SK-N-SH (cell line): Measurements from ENCODE around the gene HDAC4. TPM values are rescaled to one million over a fixed set of nuclear protein-coding genes. Genes with fewer than 3 reads are reported as not detected.

ENCODE experiments used
- CTCF ChIA-PET: fragments of 300-600, 350-600 bp; formaldehyde crosslinking; extraction: SDS; loops from one replicate; lab custom pipeline; 2021; lab: Yijun Ruan, JAX
- POLR2A ChIA-PET: fragments of 350-600 bp; sonication (Branson Sonifier 250); formaldehyde crosslinking; extraction: SDS; loops from one replicate; lab custom pipeline; 2020; ENCODE audit warnings: antibody characterized with exemption, inconsistent platforms; lab: Yijun Ruan, JAX
- DNase-seq: peaks from one replicate; pipeline ENCODE4 v3.0.0; 2012
- H2AFZ ChIP-seq: fragments of 200-600 bp; sonication (generic); 2 replicates; pipeline ENCODE4 v1.8.1; 2016; ENCODE audit warnings: antibody characterized with exemption, mild to moderate bottlenecking, low read depth
- H3F3A ChIP-seq: fragments of 200-600 bp; sonication (generic); replicated peaks from 2 replicates; pipeline ENCODE3; 2016; ENCODE audit warnings: antibody characterized with exemption, mild to moderate bottlenecking; ENCODE audit not compliant: insufficient read depth
- H3K27ac ChIP-seq, 2 experiments: fragments of 200-500 bp in 1 of 2; fragments of 200-600 bp in 1 of 2; sonication (Bioruptor generic) in 1 of 2; sonication (generic), shearing (Covaris generic) in 1 of 2; 2 replicates each; pipeline versions ENCODE4 v1.5.1 to v1.6.1; 2014 to 2016; ENCODE audit warnings: low read depth in 2 of 2, inconsistent platforms in 1 of 2, low read length in 1 of 2, mild to moderate bottlenecking in 1 of 2, mixed read lengths in 1 of 2
- H3K27me3 ChIP-seq: fragments of 200-600 bp; sonication (generic), shearing (Covaris generic); 2 replicates; pipeline ENCODE4 v1.6.1; 2016; ENCODE audit warnings: mixed run types; ENCODE audit not compliant: insufficient read depth
- H3K36me3 ChIP-seq, 2 experiments: fragments of 200-500 bp in 1 of 2; fragments of 200-600 bp in 1 of 2; sonication (Bioruptor generic) in 1 of 2; sonication (generic) in 1 of 2; replicated peaks in 1 of 2; 2 replicates each; pipeline versions ENCODE3 to v1.5.1; 2014 to 2016; ENCODE audit warnings: low read length in 1 of 2, mild to moderate bottlenecking in 1 of 2; ENCODE audit not compliant: insufficient read depth in 2 of 2, control insufficient read depth in 1 of 2
- H3K4me1 ChIP-seq, 2 experiments: fragments of 200-500 bp in 1 of 2; fragments of 200-600 bp in 1 of 2; sonication (Bioruptor generic) in 1 of 2; sonication (generic), shearing (Covaris generic) in 1 of 2; 2 replicates each; pipeline versions ENCODE4 v1.5.1 to v1.6.1; 2014 to 2016; ENCODE audit warnings: low read depth in 1 of 2, low read length in 1 of 2, mixed run types in 1 of 2; ENCODE audit not compliant: insufficient read depth in 2 of 2, control insufficient read depth in 1 of 2
- H3K4me2 ChIP-seq: fragments of 200-600 bp; sonication (generic), shearing (Covaris generic); 2 replicates; pipeline ENCODE4 v1.6.1; 2017; ENCODE audit warnings: mixed run types
- H3K4me3 ChIP-seq, 2 experiments: fragments of 200-500 bp in 1 of 2; fragments of 200-600 bp in 1 of 2; sonication (Bioruptor generic) in 1 of 2; sonication (generic), shearing (Covaris generic) in 1 of 2; 2 replicates each; pipeline versions ENCODE4 v1.5.1 to v1.8.1; 2014 to 2016; ENCODE audit warnings: low read depth in 2 of 2, inconsistent platforms in 1 of 2, low read length in 1 of 2, mild to moderate bottlenecking in 1 of 2, mixed read lengths in 1 of 2, moderate library complexity in 1 of 2
- H3K79me2 ChIP-seq: fragments of 200-600 bp; sonication (generic); 2 replicates; pipeline ENCODE4 v1.8.1; 2017; ENCODE audit warnings: mild to moderate bottlenecking; ENCODE audit not compliant: insufficient read depth
- H3K9ac ChIP-seq: fragments of 200-600 bp; sonication (generic); 2 replicates; pipeline ENCODE4 v1.6.1; 2017; ENCODE audit warnings: mixed run types
- H3K9me2 ChIP-seq: fragments of 200-600 bp; sonication (generic); 2 replicates; pipeline ENCODE4 v1.6.1; 2017; ENCODE audit warnings: mixed run types
- H3K9me3 ChIP-seq: fragments of 200-600 bp; sonication (generic); 2 replicates; pipeline ENCODE4 v1.6.1; 2017; ENCODE audit warnings: mixed run types, mild to moderate bottlenecking, moderate library complexity
- H4K20me1 ChIP-seq: fragments of 200-600 bp; sonication (generic); 2 replicates; pipeline ENCODE4 v1.6.1; 2017; ENCODE audit warnings: mild to moderate bottlenecking, mixed run types; ENCODE audit not compliant: insufficient read depth
- CHD2 ChIP-seq: fragments of 150-350 bp; IDR thresholded peaks from 2 replicates; pipeline ENCODE4 v1.6.1; 2018; ENCODE audit warnings: low read length; ENCODE audit not compliant: partially characterized antibody
- CTCF ChIP-seq: fragments of 200-600 bp; sonication (generic); IDR thresholded peaks from 2 replicates; pipeline ENCODE4 v1.6.1; 2017; ENCODE audit warnings: antibody characterized with exemption, mild to moderate bottlenecking, moderate library complexity
- ELF1 ChIP-seq: IDR thresholded peaks from 2 replicates; pipeline ENCODE4 v1.4.0; 2012
- EP300 ChIP-seq, 2 experiments: IDR thresholded peaks; 2 replicates each; pipeline versions ENCODE4 v1.4.0 to v1.6.1; 2012; ENCODE audit warnings: borderline replicate concordance in 1 of 2, low read depth in 1 of 2, low read length in 1 of 2
- EZH2phosphoT487 ChIP-seq: fragments of 200-600 bp; sonication (generic); IDR thresholded peaks from 2 replicates; pipeline ENCODE4 v1.6.1; 2017; ENCODE audit warnings: low read depth, mixed run types, mild to moderate bottlenecking, antibody characterized with exemption, moderate library complexity, borderline replicate concordance
- FOSL2 ChIP-seq: IDR thresholded peaks from 2 replicates; pipeline ENCODE4 v1.4.0; 2012; ENCODE audit warnings: low read depth, mild to moderate bottlenecking, moderate library complexity, borderline replicate concordance
- GABPA ChIP-seq: IDR thresholded peaks from 2 replicates; pipeline ENCODE4 v1.4.0; 2012; ENCODE audit warnings: low read depth, mild to moderate bottlenecking
- GATA2 ChIP-seq: sonication (generic); formaldehyde crosslinking; IDR thresholded peaks from 2 replicates; pipeline ENCODE4 v1.5.0; 2020; ENCODE audit warnings: mild to moderate bottlenecking, missing genetic modification reagents
- IRF3 ChIP-seq: fragments of 150-350 bp; IDR thresholded peaks from 2 replicates; pipeline ENCODE4 v1.6.1; 2016; ENCODE audit warnings: mild to moderate bottlenecking, low read depth, low read length
- JUND ChIP-seq: IDR thresholded peaks from 2 replicates; pipeline ENCODE4 v1.4.0; 2012
- MAX ChIP-seq: IDR thresholded peaks from 2 replicates; pipeline ENCODE4 v1.4.0; 2012; ENCODE audit warnings: low read depth
- MEF2A ChIP-seq: IDR thresholded peaks from 2 replicates; pipeline ENCODE4 v1.4.0; 2012; ENCODE audit warnings: low read depth, borderline replicate concordance
- MXI1 ChIP-seq: IDR thresholded peaks from 2 replicates; pipeline ENCODE4 v1.6.1; 2012; ENCODE audit warnings: mild to moderate bottlenecking, low read depth, low read length, improper control_type of control experiment
- NFIC ChIP-seq: IDR thresholded peaks from 2 replicates; pipeline ENCODE4 v1.4.0; 2012; ENCODE audit warnings: borderline replicate concordance
- NRF1 ChIP-seq: IDR thresholded peaks from 2 replicates; pipeline ENCODE4 v1.6.1; 2012; ENCODE audit warnings: low read depth, mild to moderate bottlenecking, low read length
- POLR2AphosphoS5 ChIP-seq: IDR thresholded peaks from 2 replicates; pipeline ENCODE4 v1.6.1; 2012; ENCODE audit warnings: low read depth, low read length
- RAD21 ChIP-seq: IDR thresholded peaks from 2 replicates; pipeline ENCODE4 v1.6.1; 2012; ENCODE audit warnings: mild to moderate bottlenecking, low read length
- RFX5 ChIP-seq: IDR thresholded peaks from 2 replicates; pipeline ENCODE4 v1.6.1; 2012; ENCODE audit warnings: mild to moderate bottlenecking, improper control_type of control experiment, low read length
- RXRA ChIP-seq: IDR thresholded peaks from 2 replicates; pipeline ENCODE4 v1.4.0; 2012; ENCODE audit warnings: low read depth, mild to moderate bottlenecking, borderline replicate concordance
- TCF12 ChIP-seq: IDR thresholded peaks from 2 replicates; pipeline ENCODE4 v1.4.0; 2012
- YY1 ChIP-seq: IDR thresholded peaks from 2 replicates; pipeline ENCODE4 v1.4.0; 2012; ENCODE audit warnings: low read depth, mild to moderate bottlenecking
- WGBS: methylation state at CpG from one replicate; pipeline ENCODE4 v1.1.6; 2017; ENCODE audit warnings: low lambda C conversion rate; 5-methylcytosine and 5-hydroxymethylcytosine counted together
- polyA plus RNA-seq, 3 experiments: library from polyadenylated mRNA; depleted of rRNA; stranded (reverse); fragments of >200 nt; gene quantifications; 2 replicates each; pipeline ENCODE4 v1.2.3, GENCODE V29; 2012

Gene HDAC4
- polyA plus RNA-seq, 1 of the 3 experiments (the other 2 are of a cell fraction) = 5.5 TPM

- WGBS = 96% methylated on average over 4 of the region's 12 CpGs
- no peaks in the 10 kb centered on the region for H3F3A ChIP-seq
- ChIA-PET POLR2A (interaction anchor here (0.6 kb wide), 1 partner anchor 10 kb away, joined by 3 read pairs; no protein-coding TSS in a partner anchor), CTCF (interaction anchor here (1.5 kb wide), 1 partner anchor 24 kb away, joined by 3 read pairs; no protein-coding TSS in a partner anchor)
- H4K20me1 ChIP-seq = no peaks in the 10 kb centered on the region
- no peaks in the 10 kb centered on the region for H3K79me2 ChIP-seq
- 0 out of 2 replicates have a peak, but pooled peaks cover 4% of the 10 kb centered on the region for H3K9me3 ChIP-seq
- H3K36me3 ChIP-seq = no peaks in the 10 kb centered on the region
- TF ChIP-seq RFX5 = no peak
- no peak for TF ChIP-seq MXI1
- TF ChIP-seq GABPA = no peak
- no peak for TF ChIP-seq MEF2A
- no peak for TF ChIP-seq CTCF
- TF ChIP-seq IRF3 = no peak
- TF ChIP-seq JUND = no peak
- no peak for TF ChIP-seq GATA2 (CRISPR knock-in tag)
- TF ChIP-seq CHD2 = no peak
- no peak for TF ChIP-seq RAD21
- TF ChIP-seq NRF1 = no peak
- TF ChIP-seq TCF12 = no peak
- no peak for TF ChIP-seq NFIC
- TF ChIP-seq RXRA = no peak
- no peak overlapping the region for H2AFZ ChIP-seq
- H3K4me1 ChIP-seq = peaks cover 0 to 24% of the 10 kb centered on the region in 2 experiments; a peak in 1 of 4 replicates
- H3K4me3 ChIP-seq = no peak overlapping the region
- no peaks in the 10 kb centered on the region for H3K9me2 ChIP-seq
- no peak for DNase-seq
- H3K27ac ChIP-seq = no peak overlapping the region
- no peak overlapping the region for H3K9ac ChIP-seq
- no peak overlapping the region for H3K4me2 ChIP-seq
- no peaks in the 10 kb centered on the region for H3K27me3 ChIP-seq
Measured at GRCh38 chr2:239059854-239060253, 341.0 kb downstream of the HDAC4 start.

- no peak overlapping the region for H3K27ac ChIP-seq
- H3K4me2 ChIP-seq = no peak overlapping the region
- ChIA-PET POLR2A (no interaction called here), CTCF (no interaction called here)
- no peaks in the 10 kb centered on the region for H3K79me2 ChIP-seq
- no peak overlapping the region for H2AFZ ChIP-seq
- 92% methylated on average over 8 of the region's 8 CpGs for WGBS
- H3K4me3 ChIP-seq = no peak overlapping the region
- 0 out of 2 replicates have a peak, but pooled peaks cover 4% of the 10 kb centered on the region for H3K9me3 ChIP-seq
- H3K9ac ChIP-seq = no peak overlapping the region
- H3K27me3 ChIP-seq = no peaks in the 10 kb centered on the region
- no peaks in the 10 kb centered on the region for H3F3A ChIP-seq
- DNase-seq = no peak
- H4K20me1 ChIP-seq = no peaks in the 10 kb centered on the region
- TF ChIP-seq RFX5 (no peak), FOSL2 (no peak), MAX (no peak), EP300 (IDR thresholded peaks at IDR 0.05; ENCODE audit: borderline replicate concordance in 1 of 2, low read depth in 1 of 2, low read length in 1 of 2) (no peak), EZH2phosphoT487 (no peak), RXRA (no peak), YY1 (no peak), ELF1 (no peak), POLR2AphosphoS5 (no peak)
- H3K36me3 ChIP-seq = peaks cover 0 to 8% of the 10 kb centered on the region in 2 experiments
- peaks cover 0 to 19% of the 10 kb centered on the region in 2 experiments; a peak in 1 of 4 replicates for H3K4me1 ChIP-seq
- H3K9me2 ChIP-seq = no peaks in the 10 kb centered on the region
Measured at GRCh38 chr2:239058766-239059165, 342.1 kb downstream of the HDAC4 start.
